Measurements from ENCODE around the gene BARHL2.

DNA sequence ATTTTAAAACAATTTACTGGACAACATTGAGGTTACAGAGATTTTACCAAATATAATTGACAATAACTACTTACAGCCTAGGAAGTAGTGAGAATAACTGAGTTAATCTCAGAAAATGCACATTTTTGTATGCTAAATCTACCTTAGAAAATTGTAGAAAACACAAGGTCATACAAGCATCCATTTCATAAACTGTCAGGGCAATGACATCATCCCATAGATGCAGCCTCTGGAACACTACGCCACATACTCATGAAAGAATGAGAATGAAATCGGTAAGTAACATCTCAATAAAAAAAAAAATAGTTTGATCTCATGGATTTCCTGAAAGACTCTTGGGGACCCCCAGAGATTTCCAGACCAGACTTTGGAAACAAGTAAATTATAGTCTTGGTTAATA lies 28.9 kb upstream of the BARHL2 start:
- no peak for TF ChIP-seq EZH2 (IDR thresholded peaks at IDR 0.05; ENCODE audit: low read depth)
- TF ChIP-seq, protein P1, sequence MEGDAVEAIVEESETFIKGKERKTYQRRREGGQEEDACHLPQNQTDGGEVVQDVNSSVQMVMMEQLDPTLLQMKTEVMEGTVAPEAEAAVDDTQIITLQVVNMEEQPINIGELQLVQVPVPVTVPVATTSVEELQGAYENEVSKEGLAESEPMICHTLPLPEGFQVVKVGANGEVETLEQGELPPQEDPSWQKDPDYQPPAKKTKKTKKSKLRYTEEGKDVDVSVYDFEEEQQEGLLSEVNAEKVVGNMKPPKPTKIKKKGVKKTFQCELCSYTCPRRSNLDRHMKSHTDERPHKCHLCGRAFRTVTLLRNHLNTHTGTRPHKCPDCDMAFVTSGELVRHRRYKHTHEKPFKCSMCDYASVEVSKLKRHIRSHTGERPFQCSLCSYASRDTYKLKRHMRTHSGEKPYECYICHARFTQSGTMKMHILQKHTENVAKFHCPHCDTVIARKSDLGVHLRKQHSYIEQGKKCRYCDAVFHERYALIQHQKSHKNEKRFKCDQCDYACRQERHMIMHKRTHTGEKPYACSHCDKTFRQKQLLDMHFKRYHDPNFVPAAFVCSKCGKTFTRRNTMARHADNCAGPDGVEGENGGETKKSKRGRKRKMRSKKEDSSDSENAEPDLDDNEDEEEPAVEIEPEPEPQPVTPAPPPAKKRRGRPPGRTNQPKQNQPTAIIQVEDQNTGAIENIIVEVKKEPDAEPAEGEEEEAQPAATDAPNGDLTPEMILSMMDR (conservative IDR thresholded peaks at IDR 0.05): no peak

All from PC-9 (cell line).